Activated naive CD8-positive, alpha-beta T cell treated with anti-CD3 and anti-CD28 coated beads, Interleukin-2, amount 10 ng/mL, durations not matched to agents 7 days and 5 days (primary cell): Measurements from ENCODE around the gene ANGPTL2. TPM values are rescaled to one million over a fixed set of nuclear protein-coding genes. Genes with fewer than 3 reads are reported as not detected.

Experiments used
- ATAC-seq: fragments of 150-1000 bp; cut with Tn5 transposase; one replicate; pipeline ENCODE4 v1.10.0; 2021; ENCODE audit warnings: low read depth, moderate library complexity
- POLR2A ChIA-PET: fragments of 350-600 bp; sonication (Branson Sonifier 250); formaldehyde crosslinking; loops from one replicate; lab custom pipeline; 2021; ENCODE audit warnings: antibody characterized with exemption; lab: Charles Lee
- DNase-seq: peaks from one replicate; pipeline ENCODE4 v3.0.0; 2021
- H3K27ac Mint-ChIP-seq: one replicate; pipeline ENCODE4 v1.8.0; 2022; ENCODE audit warnings: mild to moderate bottlenecking, mixed read lengths
- H3K27me3 Mint-ChIP-seq: one replicate; pipeline ENCODE4 v1.8.0; 2022; ENCODE audit warnings: mild to moderate bottlenecking, moderate library complexity, mixed read lengths
- H3K36me3 Mint-ChIP-seq: one replicate; pipeline ENCODE4 v1.8.0; 2021; ENCODE audit warnings: mild to moderate bottlenecking, mixed read lengths
- H3K4me1 Mint-ChIP-seq: one replicate; pipeline ENCODE4 v1.8.0; 2021; ENCODE audit warnings: mixed read lengths
- H3K4me3 Mint-ChIP-seq: one replicate; pipeline ENCODE4 v1.8.0; 2022; ENCODE audit warnings: mild to moderate bottlenecking, moderate library complexity, mixed read lengths
- H3K9me3 Mint-ChIP-seq: one replicate; pipeline ENCODE4 v1.8.0; 2021; ENCODE audit warnings: mixed read lengths
- total RNA-seq, 2 experiments: library from RNA; stranded (reverse); gene quantifications; one replicate each; pipeline ENCODE4 v1.2.3, GENCODE V29; 2021

The ANGPTL2 gene
- total RNA-seq, 2 experiments from 2014 or later: not detected

DNA sequence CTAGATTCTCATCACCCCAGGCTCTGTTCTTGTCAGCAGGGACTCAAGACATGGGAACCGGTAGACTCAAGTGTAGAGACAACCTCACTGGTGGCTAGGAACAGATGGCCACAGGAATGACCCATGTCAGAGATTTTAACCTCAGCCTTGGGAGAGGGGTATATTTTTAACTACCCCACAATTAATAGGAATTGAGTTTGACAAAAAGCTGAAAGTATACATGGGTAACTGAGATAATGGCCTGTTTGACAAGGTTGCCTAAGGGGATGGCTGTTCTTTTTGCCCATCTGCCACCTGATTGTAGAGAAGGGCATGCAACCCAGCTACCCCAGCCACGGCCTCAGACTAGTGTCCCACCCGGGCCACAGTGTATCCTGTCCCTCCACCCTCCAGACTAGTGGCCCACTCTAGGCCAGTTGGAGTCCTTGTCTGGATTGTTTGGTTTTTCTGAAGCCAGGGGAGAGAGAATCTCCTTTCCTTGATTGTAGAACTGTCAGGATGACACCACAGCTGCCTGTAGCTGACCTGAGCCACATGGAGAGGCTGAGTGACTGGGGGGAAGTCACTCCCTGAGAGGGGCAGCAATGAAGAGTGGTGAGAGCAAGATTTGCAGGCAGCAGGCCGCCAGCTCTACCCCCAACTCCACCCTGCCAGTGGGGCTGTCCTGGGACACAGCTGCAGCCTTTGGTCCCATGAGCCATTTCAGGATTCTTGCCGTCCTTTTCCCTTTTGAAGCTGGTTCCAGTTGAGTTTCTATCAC lies 14.6 kb upstream of the ANGPTL2 start:
- Mint-ChIP-seq H3K36me3 (no peaks in the 10 kb centered on the region), H3K4me3 (no peak overlapping the region), H3K4me1 (no peaks in the 10 kb centered on the region), H3K27ac (no peak overlapping the region), H3K27me3 (peaks cover 5% of the 10 kb centered on the region), H3K9me3 (no peaks in the 10 kb centered on the region)
- DNase-seq (no peak), ATAC-seq (peak; percentile 26)
- POLR2A ChIA-PET: no interaction called here

DNA sequence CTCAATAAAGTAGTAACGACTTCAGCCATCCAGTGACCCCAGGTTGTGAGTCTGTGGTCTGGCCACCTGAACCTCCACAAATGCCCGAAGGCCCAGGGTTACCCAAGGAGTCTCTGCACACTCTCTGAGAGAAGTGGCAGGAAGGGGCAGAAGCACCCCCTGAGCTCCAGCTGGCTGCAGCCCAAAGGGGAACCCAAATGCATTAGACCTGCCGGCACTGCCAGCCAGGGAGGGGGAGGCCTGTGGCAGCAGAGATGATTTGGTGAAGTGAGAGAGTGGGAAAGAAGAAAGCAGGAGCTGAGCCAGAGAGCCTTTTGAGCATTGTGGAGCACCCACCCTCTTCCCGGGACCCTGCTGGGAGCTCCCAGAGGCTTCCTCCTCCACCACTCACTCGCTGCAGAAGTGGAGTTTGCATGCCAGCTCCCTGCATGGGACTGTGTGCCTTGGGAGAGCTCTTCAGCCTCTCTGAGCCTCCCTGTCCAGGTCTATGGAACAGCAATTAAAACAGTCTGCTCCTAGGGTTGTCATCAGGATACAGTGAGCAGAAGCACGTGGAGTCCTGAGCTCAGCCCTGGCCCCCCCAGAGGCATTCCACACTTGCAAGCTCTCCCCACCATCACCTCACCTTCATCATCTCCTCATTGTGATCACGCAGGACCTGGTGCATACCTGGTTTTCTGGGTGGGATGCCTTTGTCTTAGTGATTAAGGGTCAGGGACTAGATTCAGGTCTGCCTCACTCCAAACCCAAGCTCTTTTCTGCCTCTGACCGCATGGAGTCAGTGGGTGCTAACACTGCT lies 13.8 kb upstream of the ANGPTL2 start:
- Mint-ChIP-seq H3K9me3 (no peaks in the 10 kb centered on the region), H3K4me3 (no peak overlapping the region), H3K4me1 (no peaks in the 10 kb centered on the region), H3K27ac (no peak overlapping the region), H3K36me3 (no peaks in the 10 kb centered on the region), H3K27me3 (peaks cover 4% of the 10 kb centered on the region)
- ATAC-seq: no peak
- POLR2A ChIA-PET: no interaction called here
- DNase-seq: no peak

DNA sequence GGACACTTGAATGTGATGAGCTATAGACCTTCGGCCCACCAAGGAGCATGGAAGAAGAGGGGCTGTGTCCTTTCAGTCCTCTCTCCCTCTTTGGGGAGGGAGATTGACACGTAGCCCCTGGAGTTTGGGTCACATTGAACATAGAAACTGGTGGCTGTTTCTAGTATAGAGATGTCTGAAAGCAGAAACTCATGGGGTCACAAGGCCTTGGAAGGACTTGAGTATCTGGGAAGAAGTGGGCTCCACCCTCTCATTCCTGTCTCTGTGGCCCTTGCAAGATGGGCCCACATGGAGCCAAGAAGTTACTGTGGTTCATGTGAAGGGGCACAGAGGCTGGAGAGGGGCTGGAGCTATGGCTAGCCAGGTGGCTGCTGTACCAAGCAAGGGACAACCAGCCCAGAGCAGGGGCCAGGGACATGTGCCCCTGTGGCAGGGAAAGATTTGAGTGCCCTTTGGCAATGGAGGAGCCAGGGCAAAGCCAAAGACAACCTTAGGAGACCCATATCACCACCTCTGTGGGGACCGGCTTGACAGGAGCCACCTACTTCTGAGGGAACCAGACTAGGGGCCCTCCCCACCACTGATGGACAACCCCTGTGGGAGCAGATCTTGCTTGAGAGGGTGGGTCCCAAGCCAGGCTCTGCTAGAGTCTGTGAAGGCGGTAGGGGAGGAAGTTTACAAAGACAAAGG lies 12.8 kb upstream of the ANGPTL2 start:
- Mint-ChIP-seq H3K36me3 (no peaks in the 10 kb centered on the region), H3K9me3 (no peaks in the 10 kb centered on the region), H3K4me1 (no peaks in the 10 kb centered on the region), H3K4me3 (no peak overlapping the region), H3K27ac (no peak overlapping the region), H3K27me3 (peaks cover 4% of the 10 kb centered on the region)
- POLR2A ChIA-PET: no interaction called here
- ATAC-seq (no peak), DNase-seq (no peak)

DNA sequence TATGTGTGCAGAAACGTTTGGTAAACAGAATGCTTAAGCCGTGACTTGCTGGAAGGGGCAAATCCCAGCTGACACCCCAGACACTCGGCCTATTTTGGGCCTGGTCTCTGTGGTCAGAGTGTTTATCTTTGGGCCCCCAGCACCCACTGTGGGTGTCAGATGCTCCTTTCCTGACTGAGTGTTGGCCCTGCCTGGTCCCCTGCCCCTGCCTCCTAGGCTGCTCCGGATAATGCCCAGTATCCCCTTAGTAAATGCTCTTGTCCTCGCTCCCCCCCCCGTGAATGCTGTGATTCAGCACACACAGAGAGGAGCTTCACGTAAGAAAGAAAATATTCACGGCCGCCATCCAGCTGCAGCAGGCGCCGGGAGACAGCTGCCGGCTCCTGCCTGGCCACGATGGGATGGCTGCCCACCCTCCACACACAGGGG lies 11.3 kb upstream of the ANGPTL2 start:
- no peak overlapping the region for H3K27ac Mint-ChIP-seq
- ATAC-seq (no peak), DNase-seq (no peak)
- H3K9me3 Mint-ChIP-seq: no peaks in the 10 kb centered on the region
- no peaks in the 10 kb centered on the region for H3K36me3 Mint-ChIP-seq
- H3K4me1 Mint-ChIP-seq: peaks cover 2% of the 10 kb centered on the region
- no peak overlapping the region for H3K4me3 Mint-ChIP-seq
- POLR2A ChIA-PET: no interaction called here
- peaks cover 4% of the 10 kb centered on the region for H3K27me3 Mint-ChIP-seq

DNA sequence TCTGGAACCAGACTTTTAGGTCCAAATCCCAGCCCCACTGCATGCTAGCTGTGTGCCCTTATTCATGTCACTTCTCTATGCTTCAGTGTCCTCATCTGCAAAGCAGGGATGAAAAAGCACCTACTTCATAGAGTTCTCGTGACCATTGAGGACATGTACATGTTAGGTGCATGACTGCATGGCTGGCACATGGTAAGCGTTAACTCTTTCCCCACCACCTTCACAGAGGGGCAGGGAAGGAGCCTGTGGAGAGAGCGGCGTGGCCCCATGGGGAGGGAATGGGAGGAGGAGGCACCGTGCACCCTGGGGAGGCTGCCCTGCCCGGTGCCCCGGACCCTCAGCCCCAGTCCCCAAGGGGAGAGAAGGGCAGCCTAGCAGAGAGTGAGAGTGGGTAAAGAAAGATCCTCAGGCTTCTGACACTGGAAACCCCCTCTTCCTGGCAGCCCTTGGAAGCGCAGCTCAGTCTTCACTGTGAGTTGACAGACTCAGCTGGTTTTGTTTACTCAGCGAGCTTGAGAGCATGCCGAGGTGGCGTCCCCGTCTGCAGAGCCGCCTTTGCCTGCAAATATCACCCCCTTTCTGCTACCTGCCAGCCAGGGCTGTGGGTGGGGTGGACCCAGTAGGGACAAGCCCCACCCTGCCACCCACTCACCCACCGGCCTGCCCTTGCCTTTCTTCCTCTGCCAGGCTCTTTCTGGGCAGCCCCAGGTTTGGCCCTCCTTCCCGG lies 10.6 kb upstream of the ANGPTL2 start:
- peak; percentile 19 for DNase-seq

DNA sequence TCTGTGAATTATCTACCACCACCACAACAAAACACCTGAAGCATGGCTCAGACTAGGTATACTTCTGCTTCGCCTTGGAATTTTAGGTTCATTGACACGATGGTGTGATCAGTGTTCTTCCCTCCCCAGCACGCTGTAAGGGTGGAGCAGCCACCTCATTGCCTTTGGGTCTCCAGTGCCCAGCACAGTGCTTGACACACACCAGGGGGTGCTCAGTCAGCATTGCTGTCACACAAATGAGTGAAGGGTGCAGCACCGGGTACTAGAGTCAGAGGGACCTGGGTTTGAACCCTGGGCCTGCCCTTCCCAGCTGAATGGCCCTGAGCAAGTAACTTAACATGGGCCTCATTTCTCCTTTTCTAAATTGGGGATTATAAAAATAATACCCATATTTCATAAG lies 9.9 kb upstream of the ANGPTL2 start:
- ATAC-seq (no peak), DNase-seq (peak; percentile 12)
- H3K4me1 Mint-ChIP-seq: peaks cover 2% of the 10 kb centered on the region
- no peaks in the 10 kb centered on the region for H3K9me3 Mint-ChIP-seq
- peaks cover 4% of the 10 kb centered on the region for H3K27me3 Mint-ChIP-seq
- POLR2A ChIA-PET: no interaction called here
- no peak overlapping the region for H3K27ac Mint-ChIP-seq
- H3K4me3 Mint-ChIP-seq: no peak overlapping the region
- H3K36me3 Mint-ChIP-seq: no peaks in the 10 kb centered on the region

More for the DNA sequence above, 10.6 kb upstream of the ANGPTL2 start:
- H3K27me3 Mint-ChIP-seq: peaks cover 2% of the 10 kb centered on the region
- H3K4me1 Mint-ChIP-seq: peaks cover 2% of the 10 kb centered on the region
- H3K27ac Mint-ChIP-seq: no peak overlapping the region
- POLR2A ChIA-PET: no interaction called here
- H3K36me3 Mint-ChIP-seq: no peaks in the 10 kb centered on the region
- ATAC-seq: no peak
- no peak overlapping the region for H3K4me3 Mint-ChIP-seq
- no peaks in the 10 kb centered on the region for H3K9me3 Mint-ChIP-seq

DNA sequence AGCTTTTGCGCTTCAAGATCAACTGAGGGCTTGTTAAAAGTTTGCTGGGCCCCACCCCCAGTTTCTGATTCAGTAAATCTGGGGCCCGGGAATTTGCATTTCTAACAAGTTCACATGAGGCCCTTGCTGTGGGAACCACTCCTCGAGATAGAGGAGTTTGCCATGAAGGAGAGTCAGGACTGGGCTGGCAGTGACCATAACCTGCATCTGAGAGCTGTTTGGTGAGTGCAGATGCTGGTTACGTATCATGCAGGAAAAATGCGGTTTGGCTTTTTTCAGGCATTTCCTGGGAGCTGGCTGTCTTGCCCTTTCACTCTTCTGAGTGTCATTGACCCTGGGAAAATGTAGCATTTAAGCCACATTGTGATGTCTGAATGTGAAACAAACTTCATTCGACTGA lies 9.4 kb upstream of the ANGPTL2 start:
- H3K36me3 Mint-ChIP-seq: no peaks in the 10 kb centered on the region
- DNase-seq (no peak), ATAC-seq (no peak)
- H3K27ac Mint-ChIP-seq: no peak overlapping the region
- H3K4me3 Mint-ChIP-seq: no peak overlapping the region
- H3K9me3 Mint-ChIP-seq: no peaks in the 10 kb centered on the region
- peaks cover 2% of the 10 kb centered on the region for H3K4me1 Mint-ChIP-seq
- peaks cover 9% of the 10 kb centered on the region for H3K27me3 Mint-ChIP-seq
- POLR2A ChIA-PET: no interaction called here

DNA sequence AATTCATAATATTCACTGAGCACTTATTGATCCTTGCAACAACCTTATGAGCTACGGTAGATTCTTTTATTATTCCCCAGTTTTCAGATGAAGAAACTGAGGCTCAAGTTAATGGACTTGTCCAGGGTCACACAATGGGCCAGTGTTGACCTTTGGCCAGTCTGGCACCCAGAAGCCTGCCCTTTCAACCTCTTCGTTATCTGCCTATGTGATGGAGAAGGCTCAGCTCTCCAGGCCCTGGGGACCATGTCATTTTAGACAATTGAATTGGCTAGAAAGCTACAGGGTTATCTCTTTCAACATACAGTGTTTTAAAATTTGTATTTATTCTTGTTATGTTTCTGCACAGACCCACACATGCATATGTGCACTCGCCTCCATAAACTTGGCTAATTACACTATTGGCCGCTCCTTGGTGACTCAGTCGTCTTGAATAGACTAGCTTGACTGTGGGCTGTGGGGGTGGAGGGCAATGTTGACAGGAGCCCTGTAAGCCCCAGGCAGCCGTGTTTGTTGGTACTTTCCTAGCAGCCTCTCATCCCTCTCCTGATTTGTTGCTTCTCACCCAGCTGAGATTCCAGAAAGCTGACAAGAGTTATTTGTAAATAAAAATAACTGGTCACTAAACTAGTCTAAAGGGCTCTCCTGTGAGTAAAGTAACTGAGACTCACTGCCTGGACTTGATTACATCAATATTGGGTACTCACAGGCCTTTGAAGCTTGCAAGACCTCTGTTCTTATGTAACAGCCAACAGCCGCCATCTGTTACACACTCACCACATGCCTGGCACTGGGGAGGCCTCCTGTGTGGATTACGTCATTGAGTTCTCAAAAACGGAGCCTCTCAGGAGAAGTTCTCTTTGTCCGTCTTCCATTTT lies 8.5 kb upstream of the ANGPTL2 start:
- Mint-ChIP-seq H3K4me1 (peaks cover 3% of the 10 kb centered on the region), H3K27me3 (peaks cover 15% of the 10 kb centered on the region), H3K27ac (no peak overlapping the region), H3K9me3 (no peaks in the 10 kb centered on the region), H3K36me3 (no peaks in the 10 kb centered on the region), H3K4me3 (no peak overlapping the region)
- no peak for ATAC-seq
- POLR2A ChIA-PET: no interaction called here
- no peak for DNase-seq

DNA sequence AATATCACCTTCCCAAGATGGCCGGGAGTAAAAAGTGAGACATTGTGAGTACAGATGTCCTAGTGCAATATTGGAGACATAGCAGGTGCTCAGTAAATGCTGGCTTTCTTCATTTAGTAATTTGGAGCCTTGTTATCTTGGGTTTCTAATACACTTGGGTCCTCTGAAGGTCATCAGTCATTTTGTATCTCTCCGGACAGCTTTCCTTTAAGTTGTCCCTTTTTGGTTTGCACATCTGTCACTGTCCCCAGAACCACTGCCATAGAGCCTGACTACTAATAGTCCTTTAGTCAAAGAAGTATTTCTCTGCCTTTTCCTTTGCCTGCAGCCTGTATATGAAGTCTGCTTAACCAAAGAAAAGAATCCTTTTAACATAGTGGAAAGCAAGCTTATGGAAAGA lies 7.8 kb upstream of the ANGPTL2 start:
- no peak for DNase-seq
- no peak overlapping the region for H3K27ac Mint-ChIP-seq
- no peaks in the 10 kb centered on the region for H3K36me3 Mint-ChIP-seq
- peaks cover 18% of the 10 kb centered on the region for H3K27me3 Mint-ChIP-seq
- no peaks in the 10 kb centered on the region for H3K9me3 Mint-ChIP-seq
- no peak for ATAC-seq
- POLR2A ChIA-PET: no interaction called here
- peaks cover 3% of the 10 kb centered on the region for H3K4me1 Mint-ChIP-seq
- no peak overlapping the region for H3K4me3 Mint-ChIP-seq

DNA sequence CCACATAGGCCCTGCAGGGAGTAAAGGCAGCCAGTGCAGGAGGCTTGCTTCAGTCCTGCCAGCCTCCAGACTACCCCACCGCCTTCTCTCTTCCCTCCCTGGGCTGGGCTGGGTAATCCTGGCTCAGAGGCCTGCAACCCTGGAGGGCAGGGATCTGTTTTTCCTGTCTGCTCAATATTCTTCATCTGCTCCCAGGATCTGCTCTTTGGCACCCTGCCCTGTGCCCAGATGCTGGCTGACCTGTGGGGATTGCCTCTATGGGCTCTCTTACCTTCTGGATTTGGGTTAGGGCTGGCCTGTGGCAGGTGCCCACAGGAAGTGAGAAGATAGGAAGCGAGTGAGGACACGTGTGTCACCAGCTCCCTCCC lies 7.3 kb upstream of the ANGPTL2 start:
- Mint-ChIP-seq H3K27me3 (peaks cover 22% of the 10 kb centered on the region), H3K4me3 (no peak overlapping the region), H3K4me1 (peaks cover 3% of the 10 kb centered on the region), H3K36me3 (no peaks in the 10 kb centered on the region), H3K27ac (no peak overlapping the region), H3K9me3 (no peaks in the 10 kb centered on the region)
- POLR2A ChIA-PET: no interaction called here
- ATAC-seq (no peak), DNase-seq (no peak)

DNA sequence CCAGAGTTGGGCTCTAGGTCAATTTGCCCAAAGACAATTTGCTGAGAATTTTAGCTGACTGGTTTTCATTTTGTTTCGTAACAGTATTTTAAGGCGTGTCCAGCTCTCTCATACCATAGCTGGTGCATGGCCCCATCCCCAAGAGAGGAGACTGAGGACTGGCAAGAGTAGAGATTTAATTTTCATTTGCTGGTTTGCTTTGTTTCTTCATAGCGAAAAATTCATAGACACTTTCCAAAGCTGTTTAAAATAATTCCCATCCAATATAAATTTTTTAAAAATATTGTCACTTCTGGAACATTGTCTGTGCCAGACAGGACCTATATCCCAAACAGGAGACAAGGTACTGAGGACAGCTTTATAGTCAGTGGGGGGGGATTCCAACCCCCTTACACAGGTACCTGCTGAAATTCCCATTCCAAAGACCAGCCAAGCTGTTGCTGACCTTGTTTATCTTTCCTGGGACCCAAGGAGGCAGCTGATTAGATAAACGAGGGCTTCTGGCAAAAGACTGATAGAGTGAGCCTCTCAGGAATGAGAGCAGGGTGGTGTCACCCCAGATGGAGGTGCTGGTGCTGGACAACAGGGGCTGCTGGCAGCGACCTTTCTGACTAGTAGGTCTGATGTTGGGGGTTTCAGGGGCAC lies 6.8 kb upstream of the ANGPTL2 start:
- H3K9me3 Mint-ChIP-seq: no peaks in the 10 kb centered on the region
- no peak overlapping the region for H3K4me3 Mint-ChIP-seq
- POLR2A ChIA-PET: no interaction called here
- H3K36me3 Mint-ChIP-seq: no peaks in the 10 kb centered on the region
- ATAC-seq: no peak
- DNase-seq: no peak
- peaks cover 26% of the 10 kb centered on the region for H3K27me3 Mint-ChIP-seq
- H3K27ac Mint-ChIP-seq: no peak overlapping the region
- H3K4me1 Mint-ChIP-seq: peaks cover 3% of the 10 kb centered on the region

DNA sequence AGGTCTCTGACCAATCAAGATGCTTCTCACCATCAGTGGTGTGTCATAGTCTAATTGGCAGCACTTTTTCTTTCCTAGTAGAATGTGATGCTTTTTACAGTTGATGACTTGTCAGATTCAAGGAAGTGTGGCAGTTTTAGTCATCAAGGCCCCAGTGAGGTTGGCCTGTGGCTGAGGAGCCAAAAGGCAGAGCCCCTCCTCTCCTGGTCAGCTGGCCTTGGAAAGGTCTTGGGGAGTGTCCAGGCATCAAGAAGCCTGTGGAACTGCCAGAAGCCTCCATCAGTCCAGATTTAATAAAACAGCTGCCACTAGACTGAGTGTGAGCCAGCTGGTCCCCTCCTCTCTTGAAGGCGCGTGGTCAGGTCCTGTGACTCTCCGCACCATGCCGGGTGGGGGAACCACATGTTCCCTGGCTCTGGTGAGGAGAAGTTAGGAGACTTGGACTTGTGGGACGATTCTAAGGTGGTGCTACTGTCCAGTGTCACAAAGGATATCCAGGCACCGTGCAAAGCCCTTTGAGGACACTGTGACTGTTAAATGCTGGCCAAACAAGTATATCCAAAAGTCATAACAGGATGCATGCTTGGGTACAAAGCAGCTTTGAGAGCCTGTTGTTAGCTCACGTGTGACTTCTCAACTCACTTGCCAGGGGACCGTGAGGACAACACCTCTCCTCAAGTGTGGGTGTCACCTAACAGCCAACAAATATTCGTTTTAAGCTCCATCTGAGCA lies 6.1 kb upstream of the ANGPTL2 start:
- Mint-ChIP-seq H3K27ac (no peak overlapping the region), H3K4me1 (peaks cover 3% of the 10 kb centered on the region), H3K4me3 (no peak overlapping the region), H3K27me3 (peaks cover 31% of the 10 kb centered on the region), H3K9me3 (no peaks in the 10 kb centered on the region), H3K36me3 (no peaks in the 10 kb centered on the region)
- DNase-seq: no peak
- POLR2A ChIA-PET: no interaction called here
- no peak for ATAC-seq
